SIG-M5 treated with dmso at 0.1 percent for 504 hours (cell line): ENCODE measurements around the gene CACNA2D4.

Experiments
- DNase-seq: peaks from one replicate; lab custom pipeline; 2025; ENCODE audit not compliant: unreplicated experiment; lab: John Stamatoyannopoulos, UW

Gene CACNA2D4

GRCh38 chr12:1890119-1890703, 28.2 kb downstream of the CACNA2D4 start:
- no peak for DNase-seq

GRCh38 chr12:1888923-1889322, 29.5 kb downstream of the CACNA2D4 start:
- no peak for DNase-seq

GRCh38 chr12:1886396-1887008, 31.9 kb downstream of the CACNA2D4 start:
- DNase-seq, result no peak

GRCh38 chr12:1885599-1886245, 32.7 kb downstream of the CACNA2D4 start:
- DNase-seq, result no peak

GRCh38 chr12:1885082-1885596, 33.3 kb downstream of the CACNA2D4 start:
- no peak for DNase-seq

- DNase-seq, result no peak
Measured at GRCh38 chr12:1884651-1885050, 33.8 kb downstream of the CACNA2D4 start.

GRCh38 chr12:1883513-1883912, 34.9 kb downstream of the CACNA2D4 start:
- DNase-seq, result no peak

GRCh38 chr12:1882850-1883470, 35.5 kb downstream of the CACNA2D4 start:
- DNase-seq, result no peak

- no peak for DNase-seq
Measured at GRCh38 chr12:1882405-1882804, 36.0 kb downstream of the CACNA2D4 start.

- no peak for DNase-seq
Measured at GRCh38 chr12:1881936-1882335, 36.5 kb downstream of the CACNA2D4 start.

GRCh38 chr12:1881301-1881700, 37.2 kb downstream of the CACNA2D4 start:
- DNase-seq, result no peak

GRCh38 chr12:1880876-1881275, 37.6 kb downstream of the CACNA2D4 start:
- DNase-seq, result no peak

GRCh38 chr12:1880153-1880845, 38.2 kb downstream of the CACNA2D4 start:
- no peak for DNase-seq

GRCh38 chr12:1879633-1880032, 38.8 kb downstream of the CACNA2D4 start:
- DNase-seq, result no peak

- no peak for DNase-seq
Measured at GRCh38 chr12:1878695-1879094, 39.8 kb downstream of the CACNA2D4 start.

GRCh38 chr12:1878214-1878613, 40.2 kb downstream of the CACNA2D4 start:
- no peak for DNase-seq

- DNase-seq, result no peak
Measured at GRCh38 chr12:1877169-1877878, 41.1 kb downstream of the CACNA2D4 start.

GRCh38 chr12:1876086-1876485, 42.4 kb downstream of the CACNA2D4 start:
- no peak for DNase-seq

- no peak for DNase-seq
Measured at GRCh38 chr12:1875608-1876007, 42.8 kb downstream of the CACNA2D4 start.
